ENCODE results near the gene SCFD1.
"Not testable (repeated sequence)": the region's sequence is repeated elsewhere in the genome, so short reads cannot be mapped to it uniquely, and the experiment has no call there.

The SCFD1 gene

GRCh38 chr14:30610787-30611343 is 11.3 kb upstream of the SCFD1 start:
- peak; percentile 26 for DNase-seq

GRCh38 chr14:30614155-30614554 is 8.0 kb upstream of the SCFD1 start:
- DNase-seq: no peak

DNA sequence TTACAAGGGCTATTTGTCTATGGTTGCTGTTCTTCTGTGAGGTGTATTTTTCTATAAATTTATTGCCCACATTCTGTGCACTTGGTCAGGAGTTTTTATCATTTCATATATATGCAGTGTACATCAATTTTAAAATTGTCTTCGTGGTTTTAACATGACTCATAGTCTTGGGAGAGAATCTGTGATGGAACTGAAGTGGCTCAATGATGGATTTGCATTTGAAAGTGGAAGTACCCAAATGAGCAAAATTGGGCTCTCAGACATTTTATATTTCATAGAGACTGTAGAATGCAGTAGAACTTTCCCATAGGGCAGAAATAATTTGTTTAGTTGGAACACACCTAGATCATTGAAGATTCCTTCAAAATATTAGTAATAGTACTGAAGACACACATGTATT is 1.9 kb upstream of the SCFD1 start:
- peak; percentile 81 for DNase-seq

DNA sequence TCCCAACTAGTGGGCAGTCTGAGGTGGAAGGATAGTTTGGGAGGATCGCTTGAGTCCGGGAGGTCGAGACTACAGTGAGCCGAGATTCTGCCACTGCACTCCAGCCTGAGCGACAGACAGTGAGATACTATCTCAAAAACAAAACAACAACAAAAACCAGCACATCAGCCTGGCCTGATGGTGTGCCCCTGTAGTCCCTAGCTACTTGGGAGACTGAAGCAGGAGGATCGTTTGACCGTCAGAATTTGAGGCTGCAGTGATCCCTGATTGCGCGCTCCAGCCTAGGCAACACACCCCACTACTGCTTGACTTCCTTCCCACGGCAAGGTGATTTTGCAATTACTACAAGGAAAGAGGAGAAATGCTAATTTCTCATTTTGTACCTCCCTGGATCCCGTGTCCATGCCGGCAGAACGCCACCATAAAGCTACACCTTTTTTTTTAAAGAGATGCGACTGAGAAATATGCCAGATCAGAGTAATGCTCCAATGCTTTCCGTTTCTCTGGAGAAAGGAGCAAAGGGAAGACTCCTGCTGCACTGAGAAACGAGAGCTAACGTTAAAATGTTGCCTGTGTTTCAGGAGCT is 672 bp upstream of the SCFD1 start:
- DNase-seq: no peak

DNA sequence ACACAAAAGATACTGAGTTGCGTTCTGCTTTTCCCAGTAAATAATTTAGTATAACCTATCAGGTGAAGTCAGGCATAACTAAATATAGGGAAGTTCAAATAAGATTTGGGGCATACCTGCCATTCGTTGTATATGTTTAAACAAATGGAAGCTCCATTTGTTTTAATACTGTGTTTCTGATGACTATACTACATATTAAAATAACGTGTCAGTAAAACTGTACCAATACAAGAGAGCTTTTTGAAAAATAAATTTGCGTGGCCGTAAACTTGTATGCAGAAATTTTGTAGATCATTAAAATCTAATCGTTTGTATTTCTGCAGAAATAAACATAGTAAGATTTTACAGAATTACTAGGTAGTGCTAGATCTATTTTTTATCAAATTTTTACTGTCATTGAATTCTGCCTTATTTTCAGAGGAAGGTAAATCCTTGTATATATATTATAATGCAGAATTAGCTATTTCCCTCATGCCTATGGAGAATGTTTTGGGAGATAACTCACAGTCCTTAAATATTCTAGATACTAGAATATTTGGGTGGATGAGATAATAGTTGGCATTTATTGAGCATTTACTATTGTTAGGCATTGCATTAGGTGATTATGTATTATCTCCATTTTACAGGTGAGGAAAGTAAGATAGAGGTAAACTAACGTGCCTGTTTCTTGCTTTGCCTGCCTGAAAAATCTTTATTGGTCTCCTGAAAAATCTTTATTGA is 1.5 kb downstream of the SCFD1 start:
- no peak for DNase-seq

DNA sequence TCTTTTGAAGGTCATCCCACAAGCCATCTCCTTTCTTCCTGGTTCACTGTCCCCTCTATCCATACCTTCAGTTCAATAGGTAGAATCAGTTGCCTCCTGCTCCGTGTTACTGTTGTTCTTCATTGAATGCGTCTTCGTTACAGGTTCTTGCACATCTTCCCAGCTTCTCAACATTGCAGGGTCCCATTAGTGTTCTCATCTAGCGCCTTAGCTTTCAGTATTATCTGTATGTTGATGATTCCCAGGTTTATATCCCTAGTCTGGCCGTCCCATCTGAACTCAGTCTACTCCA is 2.0 kb downstream of the SCFD1 start:
- no peak for DNase-seq

DNA sequence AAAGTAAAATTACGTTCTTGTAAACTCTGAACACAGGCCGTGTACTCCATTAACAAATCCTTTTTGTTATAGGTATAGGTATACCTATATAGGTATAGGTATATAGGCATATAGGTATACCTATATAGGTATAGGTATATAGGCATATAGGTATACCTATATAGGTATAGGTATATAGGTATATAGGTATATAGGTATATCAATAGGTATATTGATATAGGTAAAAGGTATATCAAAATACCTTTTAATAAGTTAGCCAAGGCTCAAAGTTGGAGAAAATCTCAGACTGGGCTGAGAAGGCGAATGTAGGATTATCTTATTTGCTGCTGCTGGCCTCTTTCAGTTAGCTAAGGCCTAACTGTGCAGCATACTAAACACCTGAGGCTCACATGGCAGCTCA is 3.4 kb downstream of the SCFD1 start:
- no peak for DNase-seq

DNA sequence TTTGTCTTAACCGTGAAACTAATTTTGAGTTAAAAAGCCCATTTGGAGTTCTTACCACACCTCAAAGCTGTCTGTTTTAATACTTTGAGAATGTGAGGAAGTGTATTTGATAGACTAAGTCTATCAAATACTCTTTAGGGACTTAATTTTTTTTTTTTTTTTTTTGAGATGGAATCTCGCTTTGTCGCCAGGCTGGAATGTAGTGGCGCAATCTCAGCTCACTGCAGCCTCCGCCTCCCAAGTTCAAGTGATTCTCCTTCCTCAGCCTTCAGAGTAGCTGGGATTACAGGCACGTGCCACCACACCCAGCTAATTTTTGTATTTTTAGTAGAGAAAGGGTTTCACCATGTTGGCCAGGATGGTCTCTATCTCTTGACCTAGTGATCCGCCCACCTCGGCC is 7.3 kb downstream of the SCFD1 start:
- DNase-seq: peak; percentile 38

GRCh38 chr14:30630248-30630647 is 8.1 kb downstream of the SCFD1 start:
- DNase-seq: no peak

DNA sequence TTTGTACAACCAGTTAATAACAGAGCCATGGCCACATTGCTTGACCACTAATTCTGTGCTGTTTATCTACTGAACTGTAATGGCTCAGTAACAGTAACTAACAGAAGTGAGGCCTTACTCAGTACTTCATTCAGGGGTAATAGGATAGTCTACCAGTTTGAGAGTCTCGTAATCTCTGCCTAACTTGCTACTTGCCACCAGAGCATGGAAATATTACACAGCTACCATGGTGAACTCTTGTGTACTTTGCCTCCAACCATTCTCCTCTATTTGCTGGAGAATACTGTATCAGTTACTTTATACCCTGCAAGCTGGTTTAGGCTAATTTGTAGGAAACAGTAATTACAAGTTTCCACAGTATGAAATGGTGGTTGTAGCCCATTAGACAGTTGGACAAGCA is 10.6 kb downstream of the SCFD1 start:
- DNase-seq: no peak

GRCh38 chr14:30638926-30639325 is 16.8 kb downstream of the SCFD1 start:
- no peak for DNase-seq

DNA sequence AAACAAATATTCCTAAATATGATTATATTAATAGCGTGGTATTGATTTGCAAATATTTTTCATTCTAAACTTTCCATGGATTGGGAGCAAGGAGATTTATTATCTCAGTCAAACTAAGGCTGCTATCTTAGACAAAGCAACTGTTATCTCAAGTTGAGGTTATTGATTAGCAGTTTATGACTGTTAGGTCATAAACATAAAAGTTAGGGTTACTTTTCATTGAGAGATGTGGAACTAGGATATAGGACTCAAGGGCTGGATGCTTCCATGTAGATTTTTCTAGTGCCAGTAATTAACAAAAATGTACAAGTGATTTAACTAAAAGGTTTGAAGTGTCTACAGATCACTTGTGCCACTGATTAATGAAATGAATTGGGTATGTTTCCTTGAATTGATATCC is 19.1 kb downstream of the SCFD1 start:
- no peak for DNase-seq

DNA sequence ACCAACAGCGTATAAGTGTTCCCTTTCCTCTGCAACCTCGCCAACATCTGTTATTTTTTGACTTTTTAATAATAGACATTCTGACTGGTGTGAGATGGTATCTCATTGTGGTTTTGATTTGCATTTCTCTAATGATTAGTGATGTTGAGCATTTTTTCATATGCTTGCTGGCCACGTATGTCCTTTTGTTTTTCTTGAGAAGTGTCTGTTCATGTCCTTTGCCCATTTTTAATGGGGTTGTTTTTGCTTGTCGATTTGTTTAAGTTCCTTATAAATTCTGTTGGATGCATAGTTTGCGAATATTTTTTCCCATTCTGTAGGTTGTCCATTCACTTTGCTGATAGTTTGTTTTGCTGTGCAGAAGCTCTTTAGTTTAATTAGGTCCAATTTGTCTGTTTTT is 22.3 kb downstream of the SCFD1 start:
- DNase-seq: not testable (repeated sequence)

- no peak for DNase-seq
These were observed 23.5 kb downstream of the SCFD1 start for GRCh38 chr14:30645600-30645999.

- no peak for DNase-seq
These were observed 26.4 kb downstream of the SCFD1 start for GRCh38 chr14:30648471-30648870.

DNA sequence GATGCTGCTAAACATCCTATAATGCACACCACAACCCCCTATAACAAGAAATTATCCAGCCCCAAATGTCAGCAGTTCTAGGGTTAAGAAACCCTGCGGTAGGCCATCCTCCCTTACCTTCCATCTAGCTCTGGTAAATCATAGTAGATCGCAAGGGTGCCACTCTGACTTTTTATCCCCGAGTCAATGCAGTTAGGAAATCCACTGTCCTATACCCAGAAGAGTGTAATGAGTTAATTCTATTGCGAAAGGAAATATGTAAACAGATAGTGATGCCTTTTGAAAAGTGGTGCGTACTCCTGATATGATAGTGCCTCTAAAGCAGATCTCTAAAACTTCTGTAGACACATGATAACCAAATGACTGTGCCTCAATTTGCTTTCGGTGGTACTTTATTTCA is 29.8 kb downstream of the SCFD1 start:
- no peak for DNase-seq

DNA sequence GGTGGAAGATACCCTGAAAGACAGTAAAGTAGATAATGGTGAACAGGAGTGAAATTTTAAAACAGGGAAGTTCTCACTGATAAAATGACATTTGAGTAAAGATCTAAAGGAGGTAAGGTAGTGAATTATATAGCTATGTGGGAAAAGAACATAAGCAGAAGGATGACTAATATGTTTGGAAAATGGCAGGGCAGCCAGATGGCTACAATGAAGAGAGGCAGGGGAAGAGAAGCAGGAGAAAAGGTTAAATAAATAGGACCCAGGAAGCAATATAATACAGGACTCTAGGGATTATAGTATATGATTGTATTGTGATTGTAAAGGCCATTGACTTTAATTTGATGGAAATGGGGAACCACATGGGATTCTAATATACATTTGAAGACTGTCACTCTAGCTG is 33.0 kb downstream of the SCFD1 start:
- no peak for DNase-seq

GRCh38 chr14:30655658-30656057 is 33.5 kb downstream of the SCFD1 start:
- DNase-seq: no peak

DNA sequence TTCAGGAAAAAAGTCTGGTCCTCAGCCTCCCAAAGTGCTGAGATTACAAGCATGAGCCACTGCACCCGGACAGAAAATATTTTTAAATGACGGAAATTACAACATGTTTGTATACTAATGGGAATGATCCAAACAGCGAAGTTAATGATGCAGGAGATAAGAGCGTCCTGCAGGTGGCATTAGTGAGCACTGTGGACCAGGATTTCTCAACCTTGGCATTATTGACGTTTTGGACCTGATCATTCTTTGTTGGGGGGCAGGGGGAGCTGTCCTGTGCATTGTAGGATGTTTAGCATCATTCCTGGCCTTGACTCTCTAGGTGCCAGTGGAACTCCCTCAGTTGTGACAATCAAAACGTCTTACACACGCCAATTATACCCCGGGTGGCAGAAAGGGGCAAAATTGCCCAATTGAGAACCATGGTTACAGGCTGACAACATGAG is 34.1 kb downstream of the SCFD1 start:
- DNase-seq: no peak

- no peak for DNase-seq
These were observed 34.9 kb downstream of the SCFD1 start for GRCh38 chr14:30657050-30657449.

- DNase-seq: no peak
These were observed 35.6 kb downstream of the SCFD1 start for GRCh38 chr14:30657606-30658163.

- DNase-seq: no peak
These were observed 36.5 kb downstream of the SCFD1 start for GRCh38 chr14:30658645-30659044.

GRCh38 chr14:30669594-30669993 is 47.5 kb downstream of the SCFD1 start:
- no peak for DNase-seq

GRCh38 chr14:30673071-30673470 is 51.0 kb downstream of the SCFD1 start:
- DNase-seq: no peak
